Caco-2 (cell line): ENCODE data around the gene ERCC6L. TPM values are rescaled to one million over a fixed set of nuclear protein-coding genes. Genes with fewer than 3 reads are reported as not detected.

Experiments used
- BruUV-seq: library from RNA; stranded (reverse); fragments of 400-500 nt; replicated peaks from 2 replicates; lab custom pipeline; 2021; lab: Mats Ljungman, UMichigan
- CTCF ChIA-PET: fragments of 300-600 bp; sonication (Branson Sonifier 250); formaldehyde crosslinking; loops from one replicate; lab custom pipeline; 2022; ENCODE audit warnings: antibody characterized with exemption; lab: Charles Lee
- POLR2A ChIA-PET: fragments of 300-600 bp; sonication (Branson Sonifier 250); formaldehyde crosslinking; loops from one replicate; lab custom pipeline; 2022; ENCODE audit warnings: antibody characterized with exemption; lab: Charles Lee
- DNase-seq, 2 experiments: peaks; one replicate each; pipeline versions ENCODE4 v3.0.0 to v3.0.0-alpha.2; 2020 to 2022
- H3K27me3 ChIP-seq: replicated peaks from 2 replicates; pipeline ENCODE4 v1.6.0; 2011; ENCODE audit warnings: low read length; ENCODE audit not compliant: control insufficient read depth, insufficient read depth
- H3K36me3 ChIP-seq: 2 replicates; pipeline ENCODE4 v1.5.1; 2011; ENCODE audit warnings: low read length; ENCODE audit not compliant: control insufficient read depth, insufficient read depth
- H3K4me1 ChIP-seq: fragments of 250-450 bp; sonication (Bioruptor Pico); 2 replicates; pipeline ENCODE4 v1.5.1; 2020; ENCODE audit warnings: mild to moderate bottlenecking
- H3K4me3 ChIP-seq: 2 replicates; pipeline ENCODE4 v1.5.1; 2011; ENCODE audit warnings: low read depth, mild to moderate bottlenecking, control low read depth, low read length
- H3K9me3 ChIP-seq: fragments of 250-450 bp; sonication (Bioruptor Pico); 2 replicates; pipeline ENCODE4 v1.5.1; 2020; ENCODE audit warnings: mild to moderate bottlenecking, moderate library complexity
- H3K27ac Mint-ChIP-seq: one replicate; pipeline ENCODE4 v1.8.0; 2022; ENCODE audit warnings: mixed read lengths; ENCODE audit not compliant: unreplicated experiment
- H3K27me3 Mint-ChIP-seq: one replicate; pipeline ENCODE4 v1.8.0; 2022; ENCODE audit warnings: mixed read lengths; ENCODE audit not compliant: insufficient read depth, unreplicated experiment
- H3K36me3 Mint-ChIP-seq: one replicate; pipeline ENCODE4 v1.8.0; 2022; ENCODE audit warnings: mild to moderate bottlenecking, mixed read lengths; ENCODE audit not compliant: insufficient read depth, unreplicated experiment
- H3K4me1 Mint-ChIP-seq: one replicate; pipeline ENCODE4 v1.8.0; 2022; ENCODE audit warnings: low read depth, mixed read lengths; ENCODE audit not compliant: unreplicated experiment
- H3K4me3 Mint-ChIP-seq: one replicate; pipeline ENCODE4 v1.8.0; 2022; ENCODE audit warnings: mild to moderate bottlenecking, moderate library complexity, mixed read lengths; ENCODE audit not compliant: unreplicated experiment
- H3K9me3 Mint-ChIP-seq: one replicate; pipeline ENCODE4 v1.8.0; 2022; ENCODE audit warnings: mixed read lengths; ENCODE audit not compliant: unreplicated experiment
- intact Hi-C: fragments of 100-400 bp; cut with micrococcal nuclease; formaldehyde crosslinking; loops from one replicate; pipeline ENCODE4 v1.10.0; 2022; ENCODE audit not compliant: unreplicated experiment
- total RNA-seq: library from RNA; stranded (reverse); gene quantifications from 2 replicates; pipeline ENCODE4 v1.2.3, GENCODE V29; 2022
- TF ChIP-seq, protein P1 (sequence below), 2 experiments: fragments of 200-600 bp in 1 of 2; IDR thresholded peaks; 1 replicate in 1 of 2; 2 replicates in 1 of 2; pipeline versions ENCODE4 v1.5.1 to v1.8.0; 2011 to 2022; ENCODE audit warnings: antibody characterized with exemption in 1 of 2, control low read depth in 1 of 2, inconsistent platforms in 1 of 2, low read depth in 1 of 2, low read length in 1 of 2, mild to moderate bottlenecking in 1 of 2, moderate library complexity in 1 of 2; ENCODE audit not compliant: insufficient read depth in 1 of 2, severe bottlenecking in 1 of 2, unreplicated experiment in 1 of 2

The ERCC6L gene
- total RNA-seq, 1 experiment from 2014 or later = 9.7 TPM

DNA sequence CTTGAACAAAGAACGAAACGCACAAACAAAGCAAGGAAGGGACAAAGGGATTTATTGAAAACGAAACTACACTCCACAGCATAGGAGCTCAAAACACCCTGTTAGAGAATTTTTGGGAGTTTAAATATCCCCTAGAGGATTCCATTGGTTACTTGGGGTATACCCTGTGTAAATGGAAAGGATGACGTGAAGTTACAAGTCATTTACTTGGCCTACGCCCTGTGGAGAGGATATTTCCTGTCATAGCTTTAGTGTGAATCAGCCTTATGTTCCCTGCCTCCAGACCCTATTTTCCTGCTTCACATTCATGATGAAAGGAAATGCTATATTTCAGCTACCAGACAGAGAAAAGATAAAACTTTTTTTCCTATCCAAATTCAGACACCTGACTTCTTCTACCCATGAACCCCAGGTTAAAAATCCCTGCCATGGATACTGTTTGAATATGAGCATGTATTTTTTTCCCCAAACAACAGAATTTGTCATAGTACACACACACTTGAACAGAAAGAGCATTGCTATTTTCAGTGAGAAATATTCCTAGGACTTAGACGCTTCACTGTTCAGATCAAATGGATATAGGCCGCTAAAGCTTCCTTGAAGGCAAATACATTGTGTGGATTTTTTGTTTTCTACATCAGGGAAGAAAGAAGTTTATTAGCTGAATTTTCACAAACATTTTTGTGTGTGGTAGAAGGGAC lies 36.8 kb downstream of the ERCC6L start:
- Mint-ChIP-seq H3K4me1 (no peaks in the 10 kb centered on the region), H3K36me3 (peaks cover 18% of the 10 kb centered on the region), H3K4me3 (no peak overlapping the region), H3K27me3 (no peaks in the 10 kb centered on the region), H3K27ac (no peak overlapping the region), H3K9me3 (no peaks in the 10 kb centered on the region)
- ChIA-PET CTCF (no interaction called here), POLR2A (no interaction called here)
- intact Hi-C loops = no loop called here
- Histone ChIP-seq H3K4me3 (no peak overlapping the region), H3K27me3 (no peaks in the 10 kb centered on the region), H3K4me1 (no peaks in the 10 kb centered on the region), H3K9me3 (no peaks in the 10 kb centered on the region), H3K36me3 (no peaks in the 10 kb centered on the region; the same call in 1 of the 2 replicates)
- no TSS peak for BruUV-seq
- no peak for DNase-seq
- TF ChIP-seq, protein P1, sequence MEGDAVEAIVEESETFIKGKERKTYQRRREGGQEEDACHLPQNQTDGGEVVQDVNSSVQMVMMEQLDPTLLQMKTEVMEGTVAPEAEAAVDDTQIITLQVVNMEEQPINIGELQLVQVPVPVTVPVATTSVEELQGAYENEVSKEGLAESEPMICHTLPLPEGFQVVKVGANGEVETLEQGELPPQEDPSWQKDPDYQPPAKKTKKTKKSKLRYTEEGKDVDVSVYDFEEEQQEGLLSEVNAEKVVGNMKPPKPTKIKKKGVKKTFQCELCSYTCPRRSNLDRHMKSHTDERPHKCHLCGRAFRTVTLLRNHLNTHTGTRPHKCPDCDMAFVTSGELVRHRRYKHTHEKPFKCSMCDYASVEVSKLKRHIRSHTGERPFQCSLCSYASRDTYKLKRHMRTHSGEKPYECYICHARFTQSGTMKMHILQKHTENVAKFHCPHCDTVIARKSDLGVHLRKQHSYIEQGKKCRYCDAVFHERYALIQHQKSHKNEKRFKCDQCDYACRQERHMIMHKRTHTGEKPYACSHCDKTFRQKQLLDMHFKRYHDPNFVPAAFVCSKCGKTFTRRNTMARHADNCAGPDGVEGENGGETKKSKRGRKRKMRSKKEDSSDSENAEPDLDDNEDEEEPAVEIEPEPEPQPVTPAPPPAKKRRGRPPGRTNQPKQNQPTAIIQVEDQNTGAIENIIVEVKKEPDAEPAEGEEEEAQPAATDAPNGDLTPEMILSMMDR (IDR thresholded peaks at IDR 0.05; ENCODE audit: insufficient read depth in 1 of 2, low read depth in 1 of 2, low read length in 1 of 2, severe bottlenecking in 1 of 2, unreplicated experiment in 1 of 2) = no peak

DNA sequence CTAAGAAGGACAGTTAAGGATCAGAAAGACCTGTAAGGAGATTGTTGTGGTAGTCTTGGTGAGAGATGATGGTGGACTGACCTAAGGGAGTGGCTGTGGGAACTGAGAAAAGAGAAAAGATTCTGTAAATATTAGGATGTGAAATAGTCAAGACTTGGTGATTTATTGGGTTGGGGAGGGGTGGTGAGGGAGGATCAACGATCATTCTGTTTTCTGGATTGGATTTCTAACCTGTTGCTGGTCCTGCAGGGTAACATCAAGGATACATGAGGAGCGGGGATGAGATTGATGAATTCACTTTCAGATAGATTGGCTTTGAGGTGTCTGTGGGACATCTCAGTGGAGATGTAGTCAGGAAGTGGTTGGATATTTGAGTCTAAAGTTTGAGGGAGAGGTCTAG lies 55.9 kb downstream of the ERCC6L start:
- POLR2A ChIA-PET = no interaction called here
- H3K36me3 ChIP-seq = no peaks in the 10 kb centered on the region
- H3K4me1 ChIP-seq = no peaks in the 10 kb centered on the region
- H3K4me3 Mint-ChIP-seq = no peak overlapping the region
- no peak overlapping the region for H3K27ac Mint-ChIP-seq
- intact Hi-C loops = no loop called here
- CTCF ChIA-PET = no interaction called here
- no peaks in the 10 kb centered on the region for H3K27me3 ChIP-seq
- no peak for DNase-seq
- H3K4me1 Mint-ChIP-seq = no peaks in the 10 kb centered on the region
- TF ChIP-seq, protein P1 (IDR thresholded peaks at IDR 0.05; ENCODE audit: insufficient read depth in 1 of 2, low read depth in 1 of 2, low read length in 1 of 2, severe bottlenecking in 1 of 2, unreplicated experiment in 1 of 2) = no peak
- H3K36me3 Mint-ChIP-seq = no peaks in the 10 kb centered on the region
- no peaks in the 10 kb centered on the region for H3K27me3 Mint-ChIP-seq
- no TSS peak for BruUV-seq
- H3K9me3 Mint-ChIP-seq = no peaks in the 10 kb centered on the region
- H3K4me3 ChIP-seq = peak overlapping the region; percentile 64
- H3K9me3 ChIP-seq = no peaks in the 10 kb centered on the region

DNA sequence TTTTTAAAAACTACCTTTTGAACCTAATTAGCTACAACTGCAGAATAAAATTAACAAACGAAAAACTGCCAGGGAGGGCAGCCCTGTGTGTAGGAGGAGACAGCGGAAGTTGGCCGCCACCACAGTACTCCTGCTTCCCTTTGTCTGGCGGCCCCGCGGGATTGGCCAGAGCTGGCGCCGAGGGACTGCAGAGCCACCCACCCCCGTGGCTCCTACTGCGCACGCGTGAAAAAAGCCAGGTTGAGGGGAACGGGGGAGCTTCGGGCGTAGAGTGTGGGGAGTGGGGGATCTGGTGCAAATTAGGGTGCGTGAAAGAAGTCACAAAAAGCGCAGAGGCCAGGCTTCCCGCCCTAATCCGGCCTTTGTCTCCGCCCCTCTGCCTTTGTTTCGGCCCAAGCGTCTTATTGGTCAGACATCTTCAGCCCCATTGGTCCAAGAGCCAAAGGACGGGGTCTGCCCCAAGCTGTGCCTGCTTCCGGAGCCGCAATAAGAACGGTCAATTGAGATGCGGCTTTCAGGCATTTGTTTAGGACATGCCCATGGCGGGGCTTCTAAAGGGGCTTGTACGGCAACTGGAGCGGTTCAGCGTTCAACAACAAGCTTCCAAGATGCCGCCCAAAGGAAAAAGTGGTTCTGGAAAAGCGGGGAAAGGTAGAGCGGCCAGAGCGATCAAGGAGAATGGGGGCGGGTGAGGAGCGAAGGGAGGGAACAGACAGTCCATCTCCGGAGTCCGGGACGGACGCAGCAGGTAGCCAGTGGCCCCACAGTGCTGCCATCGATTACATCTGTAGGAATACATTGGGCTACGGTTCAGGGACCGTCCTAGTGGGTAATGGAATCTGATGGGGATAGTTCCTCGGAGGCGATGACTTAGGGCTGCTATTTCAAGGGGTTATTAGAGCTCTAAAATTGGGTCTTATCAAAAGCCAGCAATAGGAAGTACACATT lies 57.4 kb downstream of the ERCC6L start, which contains the start of gene PIN4:
PIN4 (plus strand) TSS at position 580 of the 948 bp plus-strand sequence; CDS start at position 609, 29 bp downstream.
- Histone ChIP-seq H3K9me3 (no peaks in the 10 kb centered on the region), H3K27me3 (no peaks in the 10 kb centered on the region), H3K36me3 (no peaks in the 10 kb centered on the region), H3K4me1 (no peaks in the 10 kb centered on the region), H3K4me3 (peak within 1 kb of the TSS; percentile 64)
- TF ChIP-seq, protein P1 (IDR thresholded peaks at IDR 0.05; ENCODE audit: insufficient read depth in 1 of 2, low read depth in 1 of 2, low read length in 1 of 2, severe bottlenecking in 1 of 2, unreplicated experiment in 1 of 2) = no peak
- no peaks in the 10 kb centered on the region for H3K9me3 Mint-ChIP-seq
- no peaks in the 10 kb centered on the region for H3K36me3 Mint-ChIP-seq
- peak; percentile 92 to 96 for DNase-seq
- H3K27me3 Mint-ChIP-seq = no peaks in the 10 kb centered on the region
- BruUV-seq = no TSS peak
- no peak within 1 kb of the TSS for H3K27ac Mint-ChIP-seq
- intact Hi-C loops = loop anchor here (1.0 kb wide), 1 partner anchor 57 kb away; no protein-coding TSS in a partner anchor
- CTCF ChIA-PET = interaction anchor here (1.4 kb wide), 1 partner anchor 96 kb away, joined by 3 read pairs; the partner anchor contains the start of gene RPS4X
- POLR2A ChIA-PET = interaction anchor here (0.6 to 2.0 kb wide), 5 partner anchors 36 to 192 kb away, joined by 5 to 14 read pairs (median 6); partner anchors contain the start of genes ERCC6L, RPS4X and RTL5
- H3K4me1 Mint-ChIP-seq = no peaks in the 10 kb centered on the region
- no peak within 1 kb of the TSS for H3K4me3 Mint-ChIP-seq
